Activated T-cell treated with anti-CD3 and anti-CD28 coated beads, Interleukin-2, amount 50 U/mL, for 1 hour (primary cell): ENCODE data around the gene LRRC26.

ENCODE experiments used
- DNase-seq: peaks from one replicate; pipeline ENCODE4 v3.0.0-alpha.2; 2020

LRRC26 gene

DNA sequence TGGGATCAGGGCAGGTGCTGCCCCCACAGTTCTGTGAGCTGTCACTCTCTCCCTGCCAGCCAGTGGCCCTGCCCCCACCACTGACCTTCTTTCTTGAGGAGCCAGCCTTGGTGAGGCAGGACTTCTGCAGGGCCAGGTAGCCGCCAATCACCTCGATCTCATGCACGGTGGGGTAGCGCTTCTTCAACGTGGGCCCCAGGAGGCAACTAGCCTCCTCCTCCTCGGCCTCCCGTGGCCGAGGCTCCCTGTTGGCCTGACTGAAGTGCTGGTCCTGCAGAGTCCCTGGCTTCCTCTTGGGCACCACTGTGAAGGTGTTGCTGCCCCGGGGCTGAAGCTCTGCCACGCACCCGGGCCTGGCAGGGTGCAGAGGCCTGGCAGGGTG lies 29.0 kb upstream of the LRRC26 start:
- no peak for DNase-seq

DNA sequence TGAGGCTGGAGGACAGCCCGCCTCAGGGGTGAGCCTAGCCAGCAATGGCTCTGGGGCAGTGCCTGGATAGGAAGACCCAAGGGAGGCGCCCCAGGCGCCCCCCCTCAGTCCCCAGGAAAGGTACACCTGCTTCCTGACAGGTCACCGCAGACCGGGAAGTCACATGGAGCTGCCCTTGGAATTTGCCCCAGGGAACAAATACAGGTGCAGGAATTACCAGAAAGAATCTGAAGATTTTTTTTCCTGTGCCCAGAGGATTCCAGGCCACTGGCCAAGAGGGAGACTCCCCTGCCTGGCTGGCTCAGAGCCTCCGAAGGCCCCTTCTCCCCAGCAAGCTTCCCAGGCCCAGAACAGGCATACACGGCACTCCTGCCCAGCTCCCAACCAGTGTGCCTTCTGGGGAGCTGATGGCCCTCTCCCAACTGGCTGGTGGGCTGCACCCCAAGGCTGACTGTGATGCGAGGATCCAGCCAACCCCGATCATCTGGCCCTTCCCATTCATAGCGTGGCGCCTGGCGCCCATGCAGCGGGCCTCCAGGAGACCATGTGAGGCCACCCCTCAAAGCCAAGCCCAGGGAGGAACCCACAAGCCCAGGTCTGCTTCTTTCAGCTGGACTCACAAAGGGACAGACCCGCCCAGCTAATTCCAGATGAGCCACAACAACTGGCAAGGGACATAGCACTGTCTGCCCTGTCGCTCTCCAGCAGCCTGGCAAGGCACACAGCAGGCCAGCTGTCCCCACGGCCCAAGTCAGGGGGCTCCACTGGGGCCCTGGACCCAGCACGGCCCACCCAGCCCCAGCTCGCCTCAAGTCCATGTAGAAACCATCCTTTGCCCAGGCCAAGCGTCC lies 28.4 kb upstream of the LRRC26 start:
- no peak for DNase-seq

DNA sequence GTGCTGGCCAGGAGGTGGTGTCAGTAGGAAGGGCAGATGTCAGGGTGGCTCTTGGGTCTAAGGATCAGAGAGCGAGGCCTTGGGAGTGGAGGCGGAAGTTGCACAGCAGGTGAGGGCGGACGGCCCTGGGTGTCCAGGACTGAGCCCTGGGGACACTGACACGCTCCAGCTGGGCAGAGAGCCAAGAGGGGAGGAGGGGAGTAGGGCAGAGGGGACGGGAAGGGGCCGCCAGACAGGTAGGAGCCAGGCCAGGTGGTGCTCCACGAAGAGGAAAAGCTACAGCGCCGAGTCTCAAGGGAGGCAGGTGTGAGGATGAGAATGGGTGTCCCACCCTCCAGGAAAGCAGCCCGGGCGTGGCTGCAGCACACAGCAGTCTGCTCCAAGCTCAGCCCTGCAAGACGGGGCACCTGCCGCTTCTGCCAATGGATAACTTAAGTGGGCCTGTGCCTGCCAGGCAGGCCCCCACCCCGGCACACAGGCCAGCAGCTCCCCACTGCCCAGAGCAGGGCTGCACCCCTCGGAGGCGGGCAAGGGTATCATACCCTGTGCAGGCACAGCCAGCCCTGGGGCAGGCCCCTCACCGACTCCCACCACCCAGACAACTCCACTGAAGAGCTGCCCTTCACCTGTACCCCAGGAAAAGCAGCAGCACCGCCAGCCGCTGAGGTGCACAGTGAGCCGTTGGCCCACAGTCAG lies 25.8 kb upstream of the LRRC26 start:
- DNase-seq = no peak

DNA sequence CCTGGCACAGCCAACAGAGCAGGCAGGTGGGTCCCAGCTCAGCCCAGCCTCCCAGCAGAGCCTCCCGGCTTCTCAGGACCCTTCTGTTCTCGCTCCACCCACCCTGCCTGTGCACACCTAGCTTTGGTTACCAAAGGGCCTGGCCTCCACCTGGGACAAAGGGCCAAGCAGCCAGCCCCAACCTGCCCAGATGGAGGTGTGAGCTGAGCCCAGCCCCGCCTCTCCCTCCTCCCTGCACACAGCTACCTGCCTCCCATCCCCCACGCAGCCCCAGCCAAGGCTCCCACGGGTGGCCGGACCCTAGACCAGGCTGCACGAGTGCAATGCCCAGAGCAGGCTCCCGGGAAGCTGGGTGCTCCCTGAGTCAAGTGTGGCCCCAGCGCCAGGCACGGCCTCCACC lies 25.1 kb upstream of the LRRC26 start:
- no peak for DNase-seq

DNA sequence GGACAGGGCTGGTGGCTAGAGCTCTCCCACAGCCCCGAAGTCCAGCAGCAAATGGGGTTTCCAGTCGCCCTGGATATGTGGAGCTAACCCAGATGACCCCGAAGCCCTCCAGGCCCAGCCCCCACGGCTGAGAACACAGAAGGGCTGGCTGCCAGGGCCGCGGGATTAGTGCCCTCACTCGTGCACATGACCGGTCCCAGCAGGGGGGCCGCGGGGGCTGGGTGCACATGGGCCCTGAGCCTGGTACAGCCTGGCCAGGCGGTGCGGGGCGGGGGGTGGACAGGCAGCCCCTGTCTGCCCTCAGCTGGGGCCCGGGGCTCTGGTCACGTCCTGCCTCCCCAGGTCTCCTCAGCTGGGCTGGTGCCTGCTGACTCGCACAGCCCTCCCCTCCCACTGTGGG lies 24.5 kb upstream of the LRRC26 start:
- DNase-seq = no peak

DNA sequence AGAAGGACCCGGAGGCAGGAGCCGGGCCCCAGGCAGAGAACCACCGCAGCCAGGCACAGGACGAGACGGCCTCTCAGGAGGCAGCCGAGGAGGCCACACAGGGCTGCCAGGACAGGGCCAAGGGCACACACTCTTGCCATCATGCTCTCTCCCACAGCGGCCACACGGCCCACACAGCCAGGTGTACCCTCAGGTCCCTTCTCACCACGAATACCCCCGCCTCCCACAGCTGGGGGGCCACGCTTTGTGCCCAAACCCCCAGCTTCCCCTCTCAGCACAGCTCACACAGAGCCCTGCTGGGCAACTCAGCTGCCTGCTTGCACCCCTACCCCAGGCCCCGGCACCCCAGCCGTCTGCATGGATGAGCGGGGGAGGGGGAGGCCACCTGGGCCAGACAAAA lies 23.9 kb upstream of the LRRC26 start:
- DNase-seq = no peak

DNA sequence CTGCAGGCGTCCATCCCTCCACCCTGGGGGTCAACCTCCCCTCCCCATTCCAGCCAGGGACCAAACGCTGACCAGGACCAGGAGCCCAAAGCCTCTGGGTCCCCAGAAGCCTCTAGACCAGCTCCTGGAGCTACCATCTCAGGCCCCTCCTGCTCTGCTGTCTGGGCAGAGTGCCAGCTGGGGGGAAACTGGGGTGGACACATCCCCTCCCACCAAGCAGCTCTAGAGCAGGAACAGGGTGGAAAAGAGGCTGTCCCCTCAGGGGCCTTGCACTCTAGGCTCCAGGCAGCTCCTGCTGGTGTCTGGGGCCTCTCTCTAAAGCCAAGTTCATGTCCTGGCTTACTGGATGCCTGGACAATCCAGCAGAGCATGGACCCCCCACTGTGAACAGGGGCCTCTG lies 23.0 kb upstream of the LRRC26 start:
- DNase-seq = no peak

DNA sequence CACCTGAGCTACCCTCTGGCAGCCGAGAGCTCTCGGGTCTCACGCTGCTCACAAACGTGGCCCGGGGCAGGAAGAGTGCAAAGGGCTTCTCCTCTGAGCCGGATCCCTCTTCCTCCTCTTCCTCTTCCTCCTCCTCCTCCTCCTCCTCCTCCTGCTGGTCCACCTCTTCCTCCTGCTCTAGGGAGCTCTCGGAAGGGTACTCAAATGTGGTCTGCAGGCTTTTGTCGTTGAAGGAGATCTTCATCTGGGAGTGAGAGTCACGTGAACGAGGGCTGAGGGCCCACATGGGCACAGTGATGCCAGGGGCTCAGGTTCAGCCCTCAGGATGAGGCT lies 22.6 kb upstream of the LRRC26 start:
- DNase-seq = no peak

DNA sequence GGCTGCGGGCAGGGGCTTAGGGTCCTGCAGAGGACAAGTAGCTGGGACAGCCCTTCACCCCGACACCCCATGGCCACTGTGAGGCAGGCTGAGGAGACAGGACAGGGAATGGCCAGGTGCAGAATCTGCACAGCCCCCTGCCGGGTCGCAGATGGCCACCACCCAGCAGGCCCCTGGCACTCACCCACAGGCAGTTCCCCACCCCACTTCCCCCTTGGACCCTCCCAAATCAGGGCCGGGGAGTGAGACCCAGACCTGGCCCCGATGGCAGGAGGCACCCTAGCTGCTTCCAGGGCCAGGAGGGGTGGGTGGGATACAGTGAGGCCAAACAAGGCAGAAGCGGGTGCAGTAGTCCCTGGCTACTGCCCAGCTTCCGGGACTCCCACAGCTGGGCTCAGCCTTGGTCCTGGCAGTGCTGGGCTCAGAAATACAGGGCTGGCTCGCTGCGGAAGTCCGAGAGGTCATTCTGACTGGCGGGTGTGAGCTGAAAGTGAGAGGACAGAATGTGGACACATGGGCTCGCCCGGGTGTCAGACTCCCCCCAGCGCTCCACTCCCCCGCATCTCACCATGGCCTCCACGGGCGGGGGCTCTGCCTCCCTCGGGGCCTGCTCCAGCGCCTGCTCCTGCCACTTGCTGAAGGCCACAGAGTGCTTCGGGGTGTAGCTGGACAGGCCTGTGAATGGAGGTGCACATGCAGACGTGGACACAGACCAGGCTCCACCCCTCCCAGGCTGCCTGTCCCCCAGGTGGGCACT lies 22.0 kb upstream of the LRRC26 start:
- no peak for DNase-seq

DNA sequence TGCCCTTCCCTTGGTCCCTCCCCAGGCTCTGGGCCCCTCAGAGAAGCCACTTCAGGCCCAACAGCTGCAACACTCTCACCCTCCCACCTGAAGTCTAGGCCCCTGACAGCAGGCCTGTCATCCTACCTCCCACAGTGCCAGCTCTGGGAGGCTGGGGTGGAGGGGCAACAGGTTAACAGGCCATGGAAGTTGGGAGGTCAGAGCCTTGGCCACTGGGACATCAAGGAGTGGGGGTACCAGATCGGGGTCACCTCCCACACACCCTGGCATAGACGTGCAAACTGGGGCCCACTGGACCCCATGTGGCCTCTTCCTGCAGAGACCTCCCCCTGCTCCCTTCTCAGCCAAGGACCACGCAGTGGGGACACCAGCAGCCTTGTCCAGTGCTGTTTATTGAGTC lies 21.4 kb upstream of the LRRC26 start:
- no peak for DNase-seq

DNA sequence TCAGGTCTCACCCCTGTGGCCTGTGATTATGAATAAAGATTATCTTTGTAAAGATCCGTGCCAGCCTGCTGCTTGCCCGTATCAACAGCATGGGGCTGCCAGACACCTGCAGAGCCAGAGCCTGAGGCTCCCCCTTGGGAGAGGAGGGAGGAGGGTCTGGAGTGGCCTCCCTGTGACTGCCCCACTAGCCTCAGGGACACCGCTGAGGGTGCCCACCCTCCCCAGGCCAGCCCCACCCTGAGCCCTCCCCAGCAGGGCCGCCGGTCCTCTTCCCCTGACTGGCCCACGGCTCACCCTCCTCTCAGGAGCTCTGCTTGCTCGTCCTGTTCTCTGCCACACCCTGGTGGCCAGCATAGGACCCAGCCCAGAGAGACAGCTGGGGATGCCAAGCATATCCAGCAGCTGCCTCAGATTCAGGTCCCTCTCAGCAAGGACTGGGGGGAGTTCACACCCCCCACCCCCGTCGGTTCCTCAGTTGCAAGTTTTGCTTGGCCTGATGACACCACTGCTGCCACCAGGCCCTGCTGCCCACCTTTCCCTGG lies 20.5 kb upstream of the LRRC26 start:
- no peak for DNase-seq

DNA sequence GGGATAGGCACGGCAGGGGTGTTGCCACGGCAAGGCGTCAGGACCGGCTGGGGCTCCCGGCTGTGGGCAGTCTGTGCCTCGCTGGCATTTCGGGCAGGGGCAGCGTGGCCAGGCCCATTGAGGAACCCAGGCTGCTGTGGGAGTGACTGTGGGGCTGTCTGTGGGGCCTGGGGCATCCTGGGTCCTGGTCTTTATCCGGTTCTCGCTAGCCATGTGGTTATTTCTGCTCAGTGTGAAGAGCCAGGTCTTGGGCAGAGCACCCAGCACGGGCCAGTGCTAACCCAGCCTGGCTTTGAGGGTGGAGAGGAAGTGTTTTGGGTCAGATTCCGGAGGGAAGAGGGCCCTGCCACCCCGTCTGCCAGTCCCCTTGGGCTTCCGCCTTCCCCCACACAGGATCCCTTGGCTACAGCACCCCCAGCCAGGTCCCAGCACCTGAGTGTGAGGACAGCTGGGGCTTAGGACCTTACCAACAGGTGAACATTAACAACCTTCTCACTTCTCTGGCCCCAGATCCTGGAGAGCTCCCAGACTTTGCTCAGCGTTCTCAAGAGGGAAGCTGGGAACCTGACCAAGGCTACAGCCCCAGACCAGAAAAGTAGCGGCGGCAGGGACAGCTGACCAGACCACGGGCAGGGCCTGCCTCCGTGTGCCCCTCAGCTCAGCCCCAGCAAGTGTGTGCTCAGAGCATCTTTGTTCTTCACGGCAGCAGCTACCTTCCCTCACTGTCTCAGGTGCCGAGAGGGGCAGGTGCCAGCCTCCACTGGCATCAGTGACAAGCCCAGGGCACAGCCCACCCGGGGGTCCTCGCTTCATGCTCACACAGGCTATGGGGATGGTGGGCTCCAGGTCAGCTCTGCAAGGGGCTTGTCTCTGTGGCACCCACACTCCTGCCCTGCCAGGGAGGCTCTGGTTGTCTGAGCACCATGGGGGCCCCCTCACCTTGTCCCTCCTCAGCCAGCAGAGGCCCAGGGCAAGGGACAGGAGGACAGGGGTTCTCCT lies 19.7 kb upstream of the LRRC26 start:
- no peak for DNase-seq

DNA sequence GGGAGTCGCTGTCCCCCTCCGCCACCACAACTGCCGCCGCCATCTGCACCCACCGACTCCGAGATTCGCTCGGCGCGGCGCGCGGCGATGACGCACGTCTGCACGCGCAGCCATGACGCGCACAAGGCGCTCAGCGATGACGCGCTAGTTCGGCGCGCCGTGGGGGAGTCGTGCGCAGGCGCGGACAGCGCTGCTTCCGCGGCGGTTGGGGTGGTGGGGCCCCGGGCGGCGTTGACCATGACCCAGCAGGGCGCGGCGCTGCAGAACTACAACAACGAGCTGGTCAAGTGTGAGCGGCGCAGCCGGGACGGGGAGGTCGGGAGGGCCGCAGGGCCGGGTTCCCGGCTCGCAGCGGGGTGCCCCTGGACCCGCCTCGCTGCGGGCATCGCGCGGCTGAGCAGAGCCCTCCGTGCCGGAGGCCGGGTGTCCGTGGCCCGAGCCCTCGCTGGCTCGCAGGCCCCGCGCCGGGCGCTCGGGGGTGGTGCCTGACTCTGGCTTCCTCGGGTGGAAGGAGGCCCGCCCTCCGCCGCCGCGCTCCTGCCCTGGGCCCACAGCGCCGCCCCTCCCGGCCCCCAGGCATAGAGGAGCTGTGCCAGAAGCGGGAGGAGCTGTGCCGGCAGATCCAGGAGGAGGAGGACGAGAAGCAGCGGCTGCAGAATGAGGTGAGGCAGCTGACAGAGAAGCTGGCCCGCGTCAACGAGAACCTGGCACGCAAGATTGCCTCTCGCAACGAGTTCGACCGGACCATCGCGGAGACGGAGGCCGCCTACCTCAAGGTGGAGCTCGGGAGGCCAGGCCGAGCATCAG lies 18.8 kb upstream of the LRRC26 start, which contains the start of the genes ANAPC2 and SSNA1:
TSS of gene ANAPC2 (minus strand) at position 71 of the 807 bp plus-strand sequence. CDS start at position 43, 28 bp downstream.
TSS of gene SSNA1 (plus strand) at position 187 of the 807 bp plus-strand sequence. CDS start at position 238, 51 bp downstream.
- peak; percentile 97 for DNase-seq

DNA sequence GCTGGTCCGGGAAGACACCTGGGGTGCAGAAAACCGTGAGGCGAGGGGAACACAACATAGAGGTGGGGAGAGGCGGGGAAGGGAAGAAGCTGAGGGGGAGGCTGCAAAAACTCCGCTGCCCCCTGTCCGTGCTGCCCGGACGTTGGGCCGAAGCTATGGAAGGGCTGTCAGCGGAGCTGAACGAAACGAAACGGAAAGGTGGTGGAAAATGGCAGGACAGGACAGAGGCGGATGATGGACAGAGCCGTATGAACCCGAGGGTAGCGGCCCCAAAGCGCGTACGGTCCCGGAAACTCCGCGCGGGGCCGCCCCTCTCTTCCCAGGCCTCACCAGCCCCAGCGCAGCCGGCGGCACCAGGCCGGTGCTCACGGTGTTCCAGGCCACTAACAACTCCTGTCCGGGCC lies 18.2 kb upstream of the LRRC26 start:
- DNase-seq = no peak

DNA sequence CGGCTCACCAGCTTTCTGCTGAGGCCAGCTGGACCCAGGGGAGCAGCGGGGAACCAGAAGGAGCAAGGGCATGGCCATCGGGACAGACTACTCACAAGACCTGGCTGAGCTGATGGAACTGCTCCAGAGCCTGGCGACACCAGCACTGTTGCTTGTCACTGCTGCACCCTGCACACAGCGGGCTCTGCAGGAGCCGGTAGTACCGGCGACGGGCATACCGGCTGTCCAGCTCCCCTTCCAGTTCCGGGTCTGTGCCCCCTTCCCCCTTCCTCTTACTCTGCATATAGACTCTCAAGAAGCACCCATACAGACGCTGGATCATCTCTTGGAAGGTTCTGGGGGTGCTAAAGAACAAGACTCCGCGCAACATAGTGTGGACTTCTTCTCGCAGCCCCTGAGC lies 17.5 kb upstream of the LRRC26 start:
- no peak for DNase-seq

DNA sequence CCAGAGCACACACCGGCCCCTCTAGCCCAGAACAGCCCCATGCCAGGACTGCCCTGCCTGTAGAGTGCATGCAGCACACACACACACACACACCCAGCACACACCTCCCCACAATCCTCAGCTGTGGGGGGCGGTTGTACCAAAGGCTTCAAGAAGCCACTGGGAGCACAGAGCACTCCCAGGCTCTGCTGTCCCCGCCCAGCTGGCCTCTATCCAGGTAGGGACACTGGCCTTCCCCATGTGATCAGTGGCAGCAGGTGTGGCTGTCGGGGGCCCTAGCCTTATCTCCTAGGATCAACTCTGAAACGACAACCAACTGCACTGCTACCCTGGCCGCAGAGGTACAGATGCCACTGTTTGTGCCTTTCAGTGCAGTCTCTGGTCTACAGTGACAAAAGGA lies 16.5 kb upstream of the LRRC26 start:
- no peak for DNase-seq

DNA sequence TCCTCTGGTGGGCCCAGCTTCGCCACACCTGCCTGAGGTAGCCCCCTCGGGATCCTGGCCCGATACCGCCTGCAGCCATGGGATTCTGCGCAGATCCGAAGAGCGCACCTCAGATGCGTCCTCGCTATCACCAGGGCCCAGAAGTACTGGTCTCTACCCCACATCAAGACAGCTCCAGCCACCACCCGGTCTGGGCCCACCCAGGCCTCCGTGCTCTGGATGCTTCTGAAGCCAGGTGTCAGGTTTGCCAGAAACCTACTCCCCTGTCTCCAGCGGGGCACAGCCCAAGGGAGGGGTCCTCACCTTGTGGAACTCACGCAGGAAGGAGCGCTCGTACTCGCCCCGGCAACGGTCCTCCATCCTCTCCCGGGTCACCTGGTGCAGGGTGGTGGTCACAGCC lies 16.1 kb upstream of the LRRC26 start:
- DNase-seq = no peak

DNA sequence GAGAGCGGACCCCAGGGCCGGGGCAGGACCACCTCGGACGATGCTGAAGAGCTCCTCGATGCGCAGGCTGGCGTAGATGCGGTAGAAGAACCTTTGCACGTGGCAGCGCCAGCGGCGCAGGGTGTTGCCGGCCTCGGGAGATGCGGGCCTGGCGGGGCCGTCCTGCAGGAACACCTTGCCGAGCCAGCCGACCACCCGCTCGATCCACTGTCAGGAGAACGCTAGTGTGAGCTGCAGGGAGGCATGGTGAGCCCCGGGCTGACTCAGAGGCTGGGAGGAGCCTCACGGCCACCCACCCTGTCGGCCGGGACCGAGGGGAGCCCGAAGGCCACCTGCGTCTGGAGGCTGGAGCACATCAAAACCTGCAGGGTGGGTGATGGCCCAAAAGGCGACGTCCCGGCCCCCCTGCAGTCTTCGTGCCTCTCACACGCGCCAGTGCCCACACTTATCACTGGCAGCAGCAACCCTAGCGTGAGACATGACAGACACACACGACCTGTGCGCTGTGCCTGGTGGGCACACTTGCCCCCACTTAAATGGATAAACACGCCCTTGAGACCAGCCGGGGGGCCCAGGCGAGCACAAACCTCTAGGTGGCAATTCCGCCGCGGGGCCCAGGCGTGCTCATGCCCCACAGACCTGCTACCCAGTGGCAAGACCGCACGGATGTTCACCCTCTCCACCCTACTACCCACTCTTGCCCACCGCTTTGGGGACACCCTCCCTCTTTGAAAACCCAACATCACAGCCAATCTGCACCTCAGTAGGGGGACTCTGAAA lies 15.2 kb upstream of the LRRC26 start:
- DNase-seq = no peak

DNA sequence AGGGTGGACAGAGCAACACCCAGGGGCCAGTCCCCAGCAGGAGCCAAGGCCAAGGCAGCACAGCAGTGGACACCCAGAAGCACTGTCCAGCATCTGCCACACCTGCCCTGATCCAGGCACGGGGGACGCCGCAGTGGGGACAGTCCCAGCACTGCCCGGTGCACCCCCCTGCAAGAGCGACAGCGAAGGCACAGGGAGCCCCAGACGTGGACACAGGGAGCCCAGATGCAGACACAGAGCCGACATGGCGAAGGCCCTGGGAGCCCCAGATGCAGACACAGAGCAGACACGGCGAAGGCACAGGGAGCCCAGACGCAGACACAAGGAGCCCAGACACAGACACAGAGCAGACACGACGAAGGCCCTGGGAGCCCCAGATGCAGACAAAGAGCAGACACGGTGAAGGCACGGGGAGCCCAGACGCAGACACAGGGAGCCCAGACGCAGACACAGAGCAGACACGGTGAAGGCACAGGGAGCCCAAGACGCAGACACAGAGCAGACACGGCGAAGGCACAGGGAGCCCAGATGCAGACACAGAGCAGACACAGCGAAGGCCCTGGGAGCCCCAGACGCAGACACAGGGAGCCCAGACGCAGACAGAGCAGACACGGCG lies 14.2 kb upstream of the LRRC26 start:
- DNase-seq = no peak

DNA sequence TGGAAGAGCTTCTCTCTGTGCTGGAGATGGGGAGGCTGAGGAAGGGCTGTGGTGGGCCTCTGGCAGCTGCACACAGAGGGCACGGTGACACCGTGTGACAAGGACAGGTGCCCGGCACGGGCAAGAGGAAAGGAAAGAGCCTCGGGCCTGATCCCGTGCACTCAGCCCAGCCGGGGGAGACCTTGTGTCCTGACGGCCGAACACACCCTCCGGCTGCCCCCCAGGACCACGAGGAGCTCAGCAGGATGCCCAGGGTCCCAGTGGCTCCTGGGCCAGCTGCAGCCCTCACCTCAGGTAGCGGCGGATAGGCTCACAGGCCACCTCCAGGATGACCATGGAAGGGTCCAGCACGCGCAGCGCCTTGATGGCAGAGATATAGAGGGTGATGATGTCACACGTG lies 13.0 kb upstream of the LRRC26 start:
- no peak for DNase-seq
